ENCODE results near the gene MAGEA11. TPM values are rescaled to one million over a fixed set of nuclear protein-coding genes. Genes with fewer than 3 reads are reported as not detected.
"Not testable (repeated sequence)": the region's sequence is repeated elsewhere in the genome, so short reads cannot be mapped to it uniquely, and the experiment has no call there.

The MAGEA11 gene
- total RNA-seq, 1 experiment from 2014 or later, result not detected

- POLR2A ChIA-PET (ENCODE audit: unreplicated experiment); H2AFZ ChIP-seq; H3K9me3 ChIP-seq (ENCODE audit: insufficient read depth, low read depth); H3K27ac ChIP-seq; H3K79me2 ChIP-seq (ENCODE audit: low read depth); BruUV-seq (replicated peaks); H4K20me1 ChIP-seq (ENCODE audit: insufficient read depth); H3K4me2 ChIP-seq; H3K9me2 ChIP-seq (ENCODE audit: insufficient read depth); H3K4me3 ChIP-seq; DNase-seq; CTCF ChIA-PET; H3K27me3 ChIP-seq (ENCODE audit: insufficient read depth, low read depth); H3K4me1 ChIP-seq (replicated peaks; ENCODE audit: insufficient read depth); H3F3A ChIP-seq (ENCODE audit: insufficient read depth, low read depth); H3K36me3 ChIP-seq (ENCODE audit: low read depth); intact Hi-C loops (cut with micrococcal nuclease; ENCODE audit: unreplicated experiment): not testable (repeated sequence)
Measured at GRCh38 chrX:149727308-149727707, 15.4 kb downstream of the MAGEA11 start.

DNA sequence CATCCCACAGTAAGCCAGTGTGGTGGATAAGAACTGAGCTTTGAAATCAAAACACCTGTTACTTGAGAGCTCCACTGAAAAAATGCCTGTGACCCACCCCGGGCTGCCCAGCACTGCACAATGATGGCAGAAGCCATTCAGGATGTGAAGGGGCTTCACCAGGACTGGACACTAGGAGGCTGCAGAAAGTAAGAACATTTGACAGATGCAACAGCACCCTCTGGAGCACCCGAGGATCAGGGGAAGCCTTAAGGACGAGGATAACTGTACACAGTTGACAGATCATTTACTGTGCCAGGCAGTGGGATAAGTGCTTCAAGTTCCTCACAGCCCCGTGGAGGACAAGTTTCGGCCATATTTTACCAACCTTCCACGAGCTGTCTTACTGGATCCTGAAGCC, 30.4 kb downstream of the MAGEA11 start:
- H2AFZ ChIP-seq; H3K27me3 ChIP-seq (ENCODE audit: insufficient read depth, low read depth); POLR2A ChIA-PET (ENCODE audit: unreplicated experiment); intact Hi-C loops (cut with micrococcal nuclease; ENCODE audit: unreplicated experiment); H3K79me2 ChIP-seq (ENCODE audit: low read depth); H3K27ac ChIP-seq; H3F3A ChIP-seq (ENCODE audit: insufficient read depth, low read depth); H3K4me2 ChIP-seq; H4K20me1 ChIP-seq (ENCODE audit: insufficient read depth); H3K4me3 ChIP-seq; CTCF ChIA-PET; H3K4me1 ChIP-seq (replicated peaks; ENCODE audit: insufficient read depth); DNase-seq; BruUV-seq (replicated peaks); H3K9me2 ChIP-seq (ENCODE audit: insufficient read depth); H3K9me3 ChIP-seq (ENCODE audit: insufficient read depth, low read depth); H3K36me3 ChIP-seq (ENCODE audit: low read depth): not testable (repeated sequence)

DNA sequence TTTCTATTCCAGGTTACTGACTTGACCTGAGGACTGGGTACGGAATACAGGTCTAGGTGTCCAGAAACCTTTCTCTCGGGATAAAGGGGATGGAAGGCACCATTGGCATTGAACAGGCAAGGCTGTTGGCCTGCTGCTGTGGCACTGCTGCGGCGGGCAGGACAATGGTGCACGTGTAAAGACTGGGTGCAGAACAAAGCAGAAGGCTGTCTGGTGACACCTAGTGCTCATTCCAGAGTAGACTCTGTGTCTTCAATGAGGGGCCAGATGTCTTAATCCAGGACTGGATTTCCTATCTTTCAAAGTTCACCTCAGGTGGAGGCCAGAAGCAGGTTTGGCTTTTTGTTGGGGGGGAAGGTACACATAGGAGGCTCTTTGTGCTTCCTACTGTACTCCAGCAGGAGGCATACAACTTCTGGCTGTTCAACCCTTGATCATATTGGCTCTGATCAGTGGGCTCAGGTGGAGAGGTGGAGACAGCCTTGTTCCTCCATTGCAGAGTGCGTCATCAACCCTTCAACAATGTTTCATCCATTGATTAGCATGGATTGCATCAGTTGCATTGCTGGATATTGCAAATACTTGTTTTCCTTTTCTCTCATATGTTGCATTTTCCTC, 34.6 kb downstream of the MAGEA11 start:
- H3K27ac ChIP-seq; H2AFZ ChIP-seq; H3K36me3 ChIP-seq (ENCODE audit: low read depth); DNase-seq; H3K4me2 ChIP-seq; H3K9me2 ChIP-seq (ENCODE audit: insufficient read depth); H4K20me1 ChIP-seq (ENCODE audit: insufficient read depth); intact Hi-C loops (cut with micrococcal nuclease; ENCODE audit: unreplicated experiment); H3K79me2 ChIP-seq (ENCODE audit: low read depth); H3K9me3 ChIP-seq (ENCODE audit: insufficient read depth, low read depth); H3K4me3 ChIP-seq; H3F3A ChIP-seq (ENCODE audit: insufficient read depth, low read depth); POLR2A ChIA-PET (ENCODE audit: unreplicated experiment); H3K4me1 ChIP-seq (replicated peaks; ENCODE audit: insufficient read depth); BruUV-seq (replicated peaks); CTCF ChIA-PET: not testable (repeated sequence)
- peaks cover 23% of the 10 kb centered on the region for H3K27me3 ChIP-seq (ENCODE audit: insufficient read depth, low read depth)

GRCh38 chrX:149757206-149758067, 45.6 kb downstream of the MAGEA11 start:
- POLR2A ChIA-PET (ENCODE audit: unreplicated experiment), result no interaction called here

More at GRCh38 chrX:149757206-149758067, 45.6 kb downstream of the MAGEA11 start:
- CTCF ChIA-PET, result no interaction called here
- H2AFZ ChIP-seq, result no peak overlapping the region
- BruUV-seq (replicated peaks), result no TSS peak
- no peaks in the 10 kb centered on the region for H3K9me3 ChIP-seq (ENCODE audit: insufficient read depth, low read depth)
- no peak overlapping the region for H3K4me3 ChIP-seq
- H3K27me3 ChIP-seq (ENCODE audit: insufficient read depth, low read depth), result peaks cover 77% of the 10 kb centered on the region
- no peak overlapping the region for H3K27ac ChIP-seq
- no peaks in the 10 kb centered on the region for H3K4me1 ChIP-seq (replicated peaks; ENCODE audit: insufficient read depth)
- no peaks in the 10 kb centered on the region for H3K79me2 ChIP-seq (ENCODE audit: low read depth)
- H3K4me2 ChIP-seq, result no peak overlapping the region
- H4K20me1 ChIP-seq (ENCODE audit: insufficient read depth), result no peaks in the 10 kb centered on the region
- no peaks in the 10 kb centered on the region for H3F3A ChIP-seq (ENCODE audit: insufficient read depth, low read depth)
- no peaks in the 10 kb centered on the region for H3K36me3 ChIP-seq (ENCODE audit: low read depth)
- TF ChIP-seq, protein P1, sequence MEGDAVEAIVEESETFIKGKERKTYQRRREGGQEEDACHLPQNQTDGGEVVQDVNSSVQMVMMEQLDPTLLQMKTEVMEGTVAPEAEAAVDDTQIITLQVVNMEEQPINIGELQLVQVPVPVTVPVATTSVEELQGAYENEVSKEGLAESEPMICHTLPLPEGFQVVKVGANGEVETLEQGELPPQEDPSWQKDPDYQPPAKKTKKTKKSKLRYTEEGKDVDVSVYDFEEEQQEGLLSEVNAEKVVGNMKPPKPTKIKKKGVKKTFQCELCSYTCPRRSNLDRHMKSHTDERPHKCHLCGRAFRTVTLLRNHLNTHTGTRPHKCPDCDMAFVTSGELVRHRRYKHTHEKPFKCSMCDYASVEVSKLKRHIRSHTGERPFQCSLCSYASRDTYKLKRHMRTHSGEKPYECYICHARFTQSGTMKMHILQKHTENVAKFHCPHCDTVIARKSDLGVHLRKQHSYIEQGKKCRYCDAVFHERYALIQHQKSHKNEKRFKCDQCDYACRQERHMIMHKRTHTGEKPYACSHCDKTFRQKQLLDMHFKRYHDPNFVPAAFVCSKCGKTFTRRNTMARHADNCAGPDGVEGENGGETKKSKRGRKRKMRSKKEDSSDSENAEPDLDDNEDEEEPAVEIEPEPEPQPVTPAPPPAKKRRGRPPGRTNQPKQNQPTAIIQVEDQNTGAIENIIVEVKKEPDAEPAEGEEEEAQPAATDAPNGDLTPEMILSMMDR (conservative IDR thresholded peaks at IDR 0.05), result no peak
- no peak for TF ChIP-seq EZH2 (IDR thresholded peaks at IDR 0.05; ENCODE audit: low read depth)
- intact Hi-C loops (cut with micrococcal nuclease; ENCODE audit: unreplicated experiment), result no loop called here
- H3K9me2 ChIP-seq (ENCODE audit: insufficient read depth), result no peaks in the 10 kb centered on the region
- DNase-seq, result no peak
